Sigmoid colon (tissue), 7 donors: ENCODE data around the gene SLC9A7. TPM values are rescaled to one million over a fixed set of nuclear protein-coding genes. Genes with fewer than 3 reads are reported as not detected.

ENCODE experiments used
- DNase-seq: peaks from one replicate; pipeline ENCODE4 v3.0.0-alpha.2; 2019
- H3K27ac ChIP-seq, 4 donors: fragments of 200-600 bp; sonication (generic); one replicate each; pipeline ENCODE4 v1.5.1; 2016 to 2019; ENCODE audit warnings: mild to moderate bottlenecking in 1 of 4
- H3K27me3 ChIP-seq, 3 donors: fragments of 200-600 bp; sonication (generic); one replicate each; pipeline ENCODE4 v1.5.1; 2019; ENCODE audit warnings: mild to moderate bottlenecking in 1 of 3
- H3K36me3 ChIP-seq, 4 donors: fragments of 200-600 bp; sonication (generic); one replicate each; pipeline ENCODE4 v1.5.1; 2016 to 2019
- H3K4me1 ChIP-seq, 4 donors: fragments of 200-600 bp; sonication (generic); one replicate each; pipeline ENCODE4 v1.5.1; 2017 to 2019
- H3K4me3 ChIP-seq, 4 donors: fragments of 200-600 bp; sonication (generic); one replicate each; pipeline ENCODE4 v1.5.1; 2017 to 2019; ENCODE audit warnings: mild to moderate bottlenecking in 2 of 4, moderate library complexity in 1 of 4
- H3K9me3 ChIP-seq, 4 donors: fragments of 200-600 bp in 3 of 4; sonication (generic) in 3 of 4; one replicate each; pipeline versions ENCODE4 v1.5.1 to v1.6.1; 2013 to 2019
- EP300 ChIP-seq, 4 donors: sonication (generic); formaldehyde crosslinking; IDR thresholded peaks; one replicate each; pipeline ENCODE4 v1.6.1; 2017; ENCODE audit warnings: antibody characterized with exemption in 4 of 4
- POLR2A ChIP-seq, 2 donors: fragments of 450-650 bp; IDR thresholded peaks; one replicate each; pipeline ENCODE4 v1.6.1; 2016; ENCODE audit warnings: antibody characterized with exemption in 2 of 2, mild to moderate bottlenecking in 2 of 2, moderate library complexity in 2 of 2
- POLR2AphosphoS5 ChIP-seq, 4 donors: sonication (generic); formaldehyde crosslinking; IDR thresholded peaks; one replicate each; pipeline ENCODE4 v1.6.1; 2017; ENCODE audit warnings: antibody characterized with exemption in 4 of 4
- WGBS, 2 donors: extraction: QIAGEN DNeasy Blood & Tissue Kit; methylation state at CpG; one replicate each; pipeline ENCODE4 v1.1.7; 2013; 5-methylcytosine and 5-hydroxymethylcytosine counted together
- intact Hi-C: fragments of 100-400 bp; cut with DNase I; formaldehyde crosslinking; loops from one replicate; pipeline ENCODE4 v1.15.1; 2023
- polyA plus RNA-seq, 3 donors: library from polyadenylated mRNA; stranded (reverse); fragments of 200-250 nt; gene quantifications; one replicate each; pipeline ENCODE4 v1.2.3, GENCODE V29; 2013
- total RNA-seq, 4 donors: library from RNA; depleted of rRNA; stranded (reverse); fragments of >200 nt; gene quantifications; one replicate each; pipeline ENCODE4 v1.1.0, GENCODE V29; 2016
- TF ChIP-seq, protein P1 (sequence below), 4 experiments: fragments of 450-650 bp in 3 of 4; fragments of 200-600 bp in 1 of 4; IDR thresholded peaks; one replicate each; pipeline ENCODE4 v1.5.1; 2016 to 2019; ENCODE audit warnings: antibody characterized with exemption in 4 of 4, mild to moderate bottlenecking in 3 of 4, moderate library complexity in 2 of 4
- donor health status: healthy with polysubstance abuse.
- donor health status: Bipolar disorder and iron deficiency.
- donor health status: healthy.

SLC9A7 gene
- total and polyA plus RNA-seq, 7 donors = under 0.01 to 8.8 (median 2.9) TPM

- 61 to 79% methylated on average over 8 of the region's 8 CpGs for WGBS, 2 donors
- DNase-seq = no peak
- Histone ChIP-seq H3K4me3 (no peak overlapping the region), H3K27me3 (no peaks in the 10 kb centered on the region), H3K9me3 (no peaks in the 10 kb centered on the region), H3K4me1 (no peaks in the 10 kb centered on the region), H3K36me3 (no peaks in the 10 kb centered on the region), H3K27ac (no peak overlapping the region)
- TF ChIP-seq EP300 (IDR thresholded peaks at IDR 0.05) = no peak
- TF ChIP-seq POLR2A (IDR thresholded peaks at IDR 0.05) = no peak
- TF ChIP-seq, protein P1, sequence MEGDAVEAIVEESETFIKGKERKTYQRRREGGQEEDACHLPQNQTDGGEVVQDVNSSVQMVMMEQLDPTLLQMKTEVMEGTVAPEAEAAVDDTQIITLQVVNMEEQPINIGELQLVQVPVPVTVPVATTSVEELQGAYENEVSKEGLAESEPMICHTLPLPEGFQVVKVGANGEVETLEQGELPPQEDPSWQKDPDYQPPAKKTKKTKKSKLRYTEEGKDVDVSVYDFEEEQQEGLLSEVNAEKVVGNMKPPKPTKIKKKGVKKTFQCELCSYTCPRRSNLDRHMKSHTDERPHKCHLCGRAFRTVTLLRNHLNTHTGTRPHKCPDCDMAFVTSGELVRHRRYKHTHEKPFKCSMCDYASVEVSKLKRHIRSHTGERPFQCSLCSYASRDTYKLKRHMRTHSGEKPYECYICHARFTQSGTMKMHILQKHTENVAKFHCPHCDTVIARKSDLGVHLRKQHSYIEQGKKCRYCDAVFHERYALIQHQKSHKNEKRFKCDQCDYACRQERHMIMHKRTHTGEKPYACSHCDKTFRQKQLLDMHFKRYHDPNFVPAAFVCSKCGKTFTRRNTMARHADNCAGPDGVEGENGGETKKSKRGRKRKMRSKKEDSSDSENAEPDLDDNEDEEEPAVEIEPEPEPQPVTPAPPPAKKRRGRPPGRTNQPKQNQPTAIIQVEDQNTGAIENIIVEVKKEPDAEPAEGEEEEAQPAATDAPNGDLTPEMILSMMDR (IDR thresholded peaks at IDR 0.05) = no peak
- TF ChIP-seq POLR2AphosphoS5 (IDR thresholded peaks at IDR 0.05) = no peak
- intact Hi-C loops = no loop called here
Measured at GRCh38 chrX:46710927-46711623, 47.8 kb downstream of the SLC9A7 start.

DNA sequence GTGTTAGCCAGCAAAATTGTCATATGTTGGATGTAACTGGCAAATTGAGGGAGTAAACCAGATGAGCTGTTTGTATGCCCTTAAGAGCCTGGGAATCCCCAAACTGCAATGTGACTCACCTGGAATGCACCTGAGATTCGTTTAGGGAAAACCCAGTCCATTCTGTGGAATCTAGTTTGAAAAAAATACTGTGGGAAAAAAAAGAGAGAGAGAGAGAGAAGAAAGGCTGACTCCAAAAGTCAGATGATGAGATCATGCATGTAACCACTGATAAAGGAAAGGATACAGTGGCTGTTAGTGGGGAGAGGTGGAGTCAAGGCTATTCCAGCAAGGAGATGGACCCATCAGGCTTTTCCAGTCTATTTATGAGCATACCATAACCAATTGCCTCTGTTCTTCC lies 48.5 kb downstream of the SLC9A7 start:
- Histone ChIP-seq H3K27ac (no peak overlapping the region), H3K4me1 (no peaks in the 10 kb centered on the region), H3K36me3 (no peaks in the 10 kb centered on the region), H3K9me3 (no peaks in the 10 kb centered on the region), H3K4me3 (no peak overlapping the region), H3K27me3 (no peaks in the 10 kb centered on the region)
- no peak for DNase-seq
- intact Hi-C loops = no loop called here
- TF ChIP-seq EP300 (IDR thresholded peaks at IDR 0.05) (no peak), POLR2AphosphoS5 (IDR thresholded peaks at IDR 0.05) (no peak), POLR2A (IDR thresholded peaks at IDR 0.05) (no peak)
- TF ChIP-seq, protein P1 (IDR thresholded peaks at IDR 0.05) = no peak
- WGBS, 2 donors = 25 to 50% methylated on average over 1 of the region's 1 CpG

- TF ChIP-seq EP300 (IDR thresholded peaks at IDR 0.05) (no peak), POLR2A (IDR thresholded peaks at IDR 0.05) (no peak), POLR2AphosphoS5 (IDR thresholded peaks at IDR 0.05) (no peak)
- TF ChIP-seq, protein P1 (IDR thresholded peaks at IDR 0.05) = no peak
- intact Hi-C loops = no loop called here
- Histone ChIP-seq H3K4me3 (no peak overlapping the region), H3K9me3 (no peaks in the 10 kb centered on the region), H3K27me3 (no peaks in the 10 kb centered on the region), H3K4me1 (no peaks in the 10 kb centered on the region), H3K36me3 (no peaks in the 10 kb centered on the region), H3K27ac (no peak overlapping the region)
- no peak for DNase-seq
- WGBS, 2 donors = 88 to 93% methylated on average over 9 of the region's 9 CpGs
Measured at GRCh38 chrX:46707274-46707965, 51.5 kb downstream of the SLC9A7 start.

GRCh38 chrX:46704767-46705386 lies 54.0 kb downstream of the SLC9A7 start:
- Histone ChIP-seq H3K27me3 (no peaks in the 10 kb centered on the region), H3K9me3 (no peaks in the 10 kb centered on the region), H3K36me3 (no peaks in the 10 kb centered on the region), H3K27ac (no peak overlapping the region), H3K4me1 (no peaks in the 10 kb centered on the region), H3K4me3 (no peak overlapping the region)
- TF ChIP-seq EP300 (IDR thresholded peaks at IDR 0.05) (no peak), POLR2A (IDR thresholded peaks at IDR 0.05) (no peak), POLR2AphosphoS5 (IDR thresholded peaks at IDR 0.05) (no peak)
- TF ChIP-seq, protein P1 (IDR thresholded peaks at IDR 0.05) = no peak
- WGBS, 2 donors = 72 to 89% methylated on average over 3 of the region's 3 CpGs
- no peak for DNase-seq
- intact Hi-C loops = no loop called here
